ENCODE measurements around the gene TMEM131L.
"Not testable (repeated sequence)": the region's sequence is repeated elsewhere in the genome, so short reads cannot be mapped to it uniquely, and the experiment has no call there.

The TMEM131L gene

DNA sequence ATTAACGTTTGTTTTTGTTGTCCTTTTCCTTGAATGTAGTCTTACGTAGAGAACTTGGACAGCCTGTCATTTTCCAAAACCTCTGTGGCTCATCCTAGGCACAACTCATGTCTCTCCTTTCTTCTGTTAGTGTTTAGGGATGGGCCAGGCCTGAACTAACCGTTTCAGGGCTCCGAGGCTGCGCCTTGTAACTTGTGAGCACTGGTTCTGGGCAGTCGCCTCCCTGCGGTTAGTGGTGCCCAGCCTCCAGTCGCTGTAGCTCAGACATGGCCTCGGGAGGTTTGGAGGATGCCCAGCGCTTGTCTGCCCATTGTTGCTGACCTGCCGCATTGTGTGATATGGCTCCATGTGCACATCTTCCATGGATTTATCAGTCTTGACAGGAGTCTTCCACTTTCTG, 32.8 kb downstream of the TMEM131L start:
- DNase-seq (ENCODE audit: low read depth), result no peak

DNA sequence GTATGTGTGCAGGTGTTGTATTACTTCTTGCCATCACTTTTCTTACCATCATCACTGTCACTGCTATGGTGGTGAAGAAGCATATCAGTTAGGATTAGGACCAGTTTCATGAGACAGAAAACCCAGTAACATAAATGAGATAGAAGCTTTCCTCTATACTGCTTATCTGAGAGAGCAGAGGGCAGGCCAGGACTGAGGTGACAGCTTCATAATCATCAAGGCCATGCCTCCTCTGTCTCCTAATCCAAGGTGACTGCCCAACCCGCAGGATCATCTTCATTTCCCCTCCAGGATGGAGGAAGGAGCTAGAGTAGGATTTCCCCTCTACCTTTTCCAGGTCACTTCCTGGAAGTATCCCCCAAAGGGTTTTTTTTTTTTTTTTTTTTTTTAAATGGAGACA, 35.4 kb downstream of the TMEM131L start:
- DNase-seq (ENCODE audit: low read depth), result no peak

DNA sequence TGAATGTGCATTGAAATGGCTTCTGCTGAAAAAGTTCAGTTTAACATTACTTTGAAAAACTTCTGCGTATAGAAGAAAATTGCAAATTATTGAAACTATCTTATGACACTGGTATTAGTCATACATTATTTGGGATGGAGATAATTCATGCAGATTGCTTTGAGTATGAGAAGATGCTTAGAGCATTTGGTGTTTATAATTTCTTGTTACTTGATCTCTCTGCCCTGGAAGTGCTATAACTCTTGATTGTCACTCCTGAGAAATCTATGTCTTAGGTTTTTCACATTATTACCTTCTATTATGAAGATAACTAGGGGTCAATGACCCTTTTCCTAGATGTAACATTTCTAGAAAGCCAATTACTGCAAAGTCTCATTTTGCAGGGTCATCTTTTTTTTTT, 36.4 kb downstream of the TMEM131L start:
- no peak for DNase-seq (ENCODE audit: low read depth)

GRCh38 chr4:153506341-153507309, 40.5 kb downstream of the TMEM131L start:
- no peak for DNase-seq (ENCODE audit: low read depth)

DNA sequence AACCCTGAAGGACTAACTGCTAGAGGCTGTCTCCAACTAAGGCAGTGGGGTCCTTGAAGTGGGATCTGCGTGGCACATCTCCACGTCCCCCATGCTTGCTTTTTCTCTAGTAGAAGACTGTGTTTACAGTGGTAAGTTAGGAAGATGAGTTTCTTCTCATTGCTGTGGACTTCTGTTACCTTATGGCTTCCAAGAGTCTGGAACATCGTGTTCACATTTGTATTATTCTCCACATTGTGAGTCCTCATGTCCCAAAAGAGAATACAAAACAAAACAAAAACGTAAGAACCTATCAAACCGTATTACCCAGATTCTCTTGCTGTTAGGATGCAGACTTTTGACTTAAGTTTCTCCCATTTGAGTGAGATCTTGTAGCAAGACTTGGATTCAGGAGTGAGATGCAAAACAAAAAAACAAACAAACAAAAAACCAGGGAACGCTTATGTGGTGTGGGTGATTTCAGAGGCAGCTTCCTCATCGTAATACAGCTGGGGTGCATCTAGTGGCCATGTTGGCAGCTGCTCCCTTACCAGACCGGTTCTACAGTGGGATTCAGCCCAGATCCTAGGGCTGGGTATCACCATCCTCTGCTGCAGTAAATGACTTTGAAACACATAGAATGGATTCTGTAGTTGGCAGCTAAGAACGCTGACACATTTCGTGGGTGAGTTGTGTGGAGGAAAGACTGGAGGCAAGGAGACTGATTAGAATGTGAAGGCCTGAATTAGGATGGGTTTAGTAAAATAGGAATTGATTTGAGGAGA, 41.3 kb downstream of the TMEM131L start:
- no peak for DNase-seq (ENCODE audit: low read depth)

GRCh38 chr4:153509212-153509611, 43.1 kb downstream of the TMEM131L start:
- not testable (repeated sequence) for DNase-seq (ENCODE audit: low read depth)

DNA sequence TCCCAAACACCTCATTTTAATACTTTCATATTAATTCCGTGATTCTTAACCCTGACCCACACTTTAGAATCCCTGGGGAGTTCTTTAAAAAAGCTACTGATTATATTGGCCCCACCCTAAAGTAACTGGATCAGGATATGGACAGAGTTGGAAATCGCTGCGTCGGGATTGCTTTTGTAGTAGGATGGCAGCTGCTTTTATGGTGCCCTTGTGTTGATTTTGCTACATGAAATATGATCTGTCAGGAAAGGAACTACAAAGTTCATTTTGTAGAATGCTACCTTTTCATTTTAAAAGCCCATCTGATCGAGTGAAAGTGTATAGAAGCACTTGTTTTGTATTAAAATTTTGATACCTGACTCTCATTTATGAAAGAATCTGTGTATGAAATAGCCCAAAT, 43.6 kb downstream of the TMEM131L start:
- DNase-seq (ENCODE audit: low read depth), result no peak

- DNase-seq (ENCODE audit: low read depth), result no peak
Observed at GRCh38 chr4:153510252-153511001, 44.3 kb downstream of the TMEM131L start.

DNA sequence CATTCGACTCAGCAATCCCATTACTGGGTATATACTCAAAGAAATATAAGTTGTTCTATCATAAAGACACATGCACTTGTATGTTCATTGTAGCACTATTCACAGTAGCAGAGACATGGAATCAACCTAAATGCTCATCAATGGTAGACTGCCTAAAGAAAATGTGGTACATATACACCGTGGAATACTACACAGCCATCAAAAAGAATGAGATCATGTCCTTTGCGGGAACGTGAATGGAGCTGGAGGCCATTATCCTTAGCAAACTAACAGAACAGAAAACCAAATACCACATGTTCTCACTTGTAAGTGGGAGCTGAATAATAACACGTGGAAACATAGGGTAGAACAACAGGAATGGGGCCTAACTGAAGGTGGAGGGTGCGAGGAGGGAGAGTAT, 44.9 kb downstream of the TMEM131L start:
- DNase-seq (ENCODE audit: low read depth), result no peak

- no peak for DNase-seq (ENCODE audit: low read depth)
Observed at GRCh38 chr4:153512162-153512852, 46.1 kb downstream of the TMEM131L start.

DNA sequence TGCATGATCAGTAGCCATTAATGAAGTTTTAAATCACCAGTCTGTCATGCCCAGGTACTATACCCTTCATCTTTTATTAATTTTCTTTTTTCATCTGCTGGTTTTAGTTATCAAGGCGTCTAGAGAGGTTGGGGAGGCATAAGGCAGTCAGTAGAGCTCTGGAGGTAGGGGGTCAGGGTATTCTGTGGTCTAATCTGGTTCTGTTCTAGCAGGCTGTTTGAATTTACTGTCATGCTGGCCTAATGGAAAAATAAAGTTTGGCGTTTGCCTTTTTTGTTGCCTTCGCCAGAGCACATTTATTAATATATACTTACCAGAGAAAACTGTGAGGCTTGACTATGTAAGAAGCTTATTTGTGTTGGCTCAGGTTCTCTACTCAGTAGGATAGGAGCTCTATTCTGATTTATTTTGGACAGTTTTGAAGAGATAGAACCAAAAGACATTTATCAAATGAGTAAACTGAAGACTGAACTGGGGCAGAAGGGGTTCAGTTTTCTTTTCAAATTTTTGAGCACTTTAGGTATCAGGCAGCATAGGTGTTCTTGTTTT, 46.9 kb downstream of the TMEM131L start:
- no peak for DNase-seq (ENCODE audit: low read depth)

DNA sequence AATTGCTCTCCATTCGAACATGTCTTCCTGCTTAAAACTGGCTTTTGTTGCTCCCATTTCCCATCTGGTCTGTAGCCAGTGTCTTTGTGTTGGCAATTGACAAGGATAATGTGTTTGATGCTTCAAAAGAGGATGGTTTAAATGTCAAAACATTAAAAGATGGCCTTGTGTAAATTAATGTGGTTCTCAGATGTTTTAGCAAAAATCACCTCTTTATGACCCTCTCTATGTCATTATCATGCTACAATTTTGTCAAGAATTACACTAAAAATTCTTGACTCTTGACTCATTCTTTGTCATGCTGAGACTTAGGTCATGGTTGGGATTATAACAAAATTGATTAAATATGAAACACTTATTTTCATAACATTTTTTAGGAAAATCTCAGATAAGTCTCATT, 47.4 kb downstream of the TMEM131L start:
- no peak for DNase-seq (ENCODE audit: low read depth)

DNA sequence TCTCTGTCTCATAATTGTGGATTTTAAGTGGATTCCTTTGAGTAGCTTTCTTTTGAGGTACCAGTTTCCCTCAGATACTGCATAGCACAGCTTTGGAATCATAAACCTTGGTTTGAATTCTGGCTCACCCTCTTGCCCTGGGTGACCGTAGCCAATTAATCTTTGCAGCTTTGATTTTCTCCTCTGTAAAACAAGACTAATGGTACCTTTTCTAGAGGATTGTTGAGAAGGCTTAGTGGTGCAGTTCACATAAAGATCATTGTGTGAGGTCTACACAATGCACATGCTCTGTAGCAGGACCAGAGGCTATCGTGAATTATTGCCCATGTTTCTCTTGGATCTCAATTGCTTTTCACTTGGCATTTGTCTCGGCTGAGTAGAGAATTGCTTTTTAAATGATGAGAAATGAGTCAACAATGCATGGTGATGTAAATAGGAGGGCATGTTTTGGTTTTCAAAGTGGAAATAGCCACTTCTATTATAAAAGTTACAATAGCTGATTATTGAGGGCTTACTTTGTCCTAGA, 47.9 kb downstream of the TMEM131L start:
- no peak for DNase-seq (ENCODE audit: low read depth)

DNA sequence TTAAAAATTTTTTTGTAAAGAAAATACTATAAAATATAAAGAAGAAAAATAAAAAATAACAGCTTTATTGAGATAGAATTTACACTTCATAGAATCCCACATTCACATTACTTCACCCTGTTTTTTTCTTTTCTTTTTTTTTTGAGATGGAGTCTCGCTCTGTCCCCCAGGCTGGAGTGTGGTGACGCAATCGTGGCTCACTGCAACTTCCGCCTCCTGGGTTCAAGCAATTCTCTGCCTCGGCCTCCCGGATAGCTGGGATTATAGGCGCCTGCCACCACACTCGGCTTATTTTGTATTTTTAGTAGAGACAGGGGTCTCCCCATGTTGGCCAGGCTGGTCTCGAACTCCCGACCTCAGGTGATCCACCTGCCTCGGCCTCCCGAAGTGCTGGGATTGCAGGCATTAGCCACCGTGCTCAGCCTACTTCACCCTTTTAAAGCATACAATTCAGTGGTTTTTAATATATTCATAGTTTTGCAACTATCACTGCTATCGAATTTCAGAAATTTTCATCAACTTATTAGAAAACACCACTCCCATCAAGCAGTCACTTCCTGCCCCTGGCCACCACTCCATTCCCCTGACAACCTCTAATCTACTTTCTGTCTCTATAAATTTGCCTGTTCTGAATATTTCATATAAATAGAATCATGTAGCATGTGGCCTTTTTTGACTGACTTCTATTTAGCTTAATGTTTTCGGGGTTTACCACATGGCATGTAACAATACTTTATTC, 48.7 kb downstream of the TMEM131L start:
- no peak for DNase-seq (ENCODE audit: low read depth)

- DNase-seq (ENCODE audit: low read depth), result no peak
Observed at GRCh38 chr4:153517159-153517558, 51.0 kb downstream of the TMEM131L start.

- no peak for DNase-seq (ENCODE audit: low read depth)
Observed at GRCh38 chr4:153518001-153518400, 51.8 kb downstream of the TMEM131L start.

DNA sequence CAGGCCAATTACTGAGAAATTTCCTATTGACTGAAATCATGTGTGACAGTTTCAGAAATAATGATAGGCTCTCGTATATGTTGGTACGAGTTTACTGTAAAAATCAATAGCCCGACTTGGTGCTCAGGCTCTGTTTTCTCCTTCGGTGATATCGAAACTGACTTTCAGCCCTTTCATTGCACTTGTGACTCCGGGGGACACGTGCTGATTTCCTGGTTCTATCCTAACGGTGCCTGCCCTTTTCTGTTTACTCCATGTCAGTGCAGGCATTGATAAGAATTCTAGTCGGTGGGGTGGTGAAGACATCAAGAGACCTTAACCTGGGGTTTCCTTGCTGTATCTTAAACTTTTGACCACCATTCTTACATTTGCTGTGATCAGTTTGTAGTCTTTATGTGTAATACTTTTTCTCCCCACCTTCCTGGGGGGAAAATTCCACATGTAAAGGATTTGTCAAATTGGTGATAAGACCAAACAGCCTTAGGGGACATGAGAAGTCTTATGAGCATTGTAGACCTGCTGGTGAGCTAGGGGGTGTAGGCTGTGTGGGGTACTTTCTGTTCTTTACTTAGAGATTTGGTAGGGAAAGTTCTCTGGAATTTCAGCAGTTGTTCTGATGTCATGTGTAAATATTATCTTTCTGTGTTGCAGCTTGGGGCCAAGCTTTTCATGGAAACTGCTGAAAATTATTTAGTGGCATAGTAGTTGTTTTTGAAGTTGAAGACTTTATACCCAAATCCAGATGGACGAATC, 52.7 kb downstream of the TMEM131L start:
- no peak for DNase-seq (ENCODE audit: low read depth)

DNA sequence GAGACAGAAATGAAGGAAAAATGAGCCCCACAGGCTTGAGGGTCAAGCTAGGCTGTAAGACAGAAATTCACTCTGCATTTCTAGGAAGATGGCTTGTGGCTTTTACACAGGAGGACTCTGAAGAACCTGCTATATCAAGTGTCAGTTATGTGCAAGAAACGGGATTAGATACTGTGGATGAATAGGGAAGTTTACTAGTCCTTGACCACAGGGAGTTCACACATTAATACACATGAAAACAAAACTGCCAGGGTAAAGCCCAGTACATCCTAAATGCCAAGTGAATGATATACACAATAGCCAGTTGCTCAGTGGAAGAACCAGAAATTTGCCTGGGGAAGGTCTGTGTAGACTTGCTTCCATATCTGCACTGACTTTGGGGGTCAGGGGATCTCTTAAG, 53.5 kb downstream of the TMEM131L start:
- no peak for DNase-seq (ENCODE audit: low read depth)

DNA sequence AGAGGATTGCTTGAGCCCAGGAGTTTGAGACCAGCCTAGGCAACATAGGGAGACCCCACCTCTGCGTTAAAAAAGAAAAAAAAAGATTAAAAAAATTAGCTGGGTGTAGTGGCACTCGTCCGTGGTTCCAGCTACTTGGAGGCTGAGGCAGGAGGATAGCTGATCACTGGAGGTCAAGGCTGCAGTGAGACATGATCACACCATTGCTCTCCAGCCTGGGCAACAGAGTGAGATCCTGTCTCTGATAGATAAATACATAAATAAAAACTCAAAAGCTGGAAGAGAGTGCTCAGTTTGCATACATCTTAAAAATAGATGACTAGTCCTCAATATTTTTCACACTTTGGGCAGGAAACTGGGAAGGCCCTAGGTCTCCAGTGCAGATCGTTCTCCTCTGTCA, 54.1 kb downstream of the TMEM131L start:
- no peak for DNase-seq (ENCODE audit: low read depth)

DNA sequence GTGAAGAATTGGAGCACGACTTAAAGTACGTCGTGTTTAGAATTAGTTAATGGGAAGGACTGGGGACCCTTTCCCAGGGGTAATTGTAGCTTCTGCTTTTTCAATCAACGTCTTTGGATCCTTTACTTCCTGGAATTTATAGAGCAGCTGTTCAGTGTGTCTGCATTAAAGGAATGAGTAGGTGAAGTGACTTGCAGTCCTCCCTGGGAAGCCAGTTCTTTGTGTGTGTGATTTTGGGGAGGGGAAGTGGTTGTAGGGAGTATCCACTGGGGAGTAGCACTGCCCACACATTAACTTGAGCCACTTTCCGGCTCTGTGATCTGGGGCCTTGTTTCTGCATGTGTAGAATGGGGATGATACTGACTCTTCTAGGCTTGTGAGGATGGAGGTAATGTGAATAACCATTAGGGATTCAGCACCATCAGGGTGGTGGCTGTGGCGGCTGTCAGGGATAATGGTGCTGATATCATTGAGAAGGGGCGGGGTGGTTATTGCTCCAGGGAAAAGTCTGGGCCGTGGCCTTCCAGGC, 54.7 kb downstream of the TMEM131L start:
- no peak for DNase-seq (ENCODE audit: low read depth)

Data from stimulated activated CD8-positive, alpha-beta memory T cell treated with anti-CD3 and anti-CD28 coated beads, Interleukin-12 subunit alpha, Interleukin-12 subunit beta, amount 100 ng/mL, for 4 hours (primary cell).